Measurements from ENCODE around the gene CFHR1. TPM values are rescaled to one million over a fixed set of nuclear protein-coding genes. Genes with fewer than 3 reads are reported as not detected.

The CFHR1 gene
- polyA plus RNA-seq, 1 donor from 2014 or later, result not detected

DNA sequence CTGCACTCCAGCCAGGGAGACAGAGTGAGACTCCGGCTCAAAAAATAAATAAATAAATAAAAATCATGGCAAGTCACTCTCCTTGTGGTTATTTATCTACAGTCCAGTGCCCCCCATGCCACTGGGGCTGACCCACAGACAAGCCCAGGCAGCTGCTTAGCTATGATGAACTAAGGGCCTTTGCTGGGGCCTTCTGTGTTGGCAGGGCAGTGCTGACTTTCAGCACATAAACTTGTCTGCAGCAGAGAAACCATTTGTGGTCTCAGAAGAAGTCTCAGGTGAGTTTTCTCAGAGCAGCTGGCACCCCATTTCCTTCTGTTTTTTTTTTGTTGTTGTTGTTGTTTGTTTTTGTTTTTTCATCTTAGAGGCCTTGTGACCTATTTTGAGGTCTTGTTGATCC, 47.4 kb downstream of the CFHR1 start:
- Histone ChIP-seq H3K9ac (ENCODE audit: low read length) (no peak overlapping the region), H3K36me3 (ENCODE audit: insufficient read depth, low read length) (no peaks in the 10 kb centered on the region), H3K27ac (ENCODE audit: low read length) (no peak overlapping the region), H3K4me3 (ENCODE audit: low read length) (no peak overlapping the region), H3K9me3 (ENCODE audit: low read length) (no peaks in the 10 kb centered on the region), H3K9me2 (ENCODE audit: insufficient read depth, low read length) (no peaks in the 10 kb centered on the region), H4K20me1 (ENCODE audit: insufficient read depth) (no peaks in the 10 kb centered on the region), H2AFZ (ENCODE audit: low read depth, low read length) (no peak overlapping the region), H3K4me2 (ENCODE audit: low read length) (no peak overlapping the region), H3F3A (ENCODE audit: insufficient read depth, low read length, poor library complexity, severe bottlenecking) (no peaks in the 10 kb centered on the region), H3K27me3 (ENCODE audit: insufficient read depth, low read depth, low read length) (no peaks in the 10 kb centered on the region), H3K79me2 (replicated peaks; ENCODE audit: insufficient read depth, low read length) (no peaks in the 10 kb centered on the region)
- TF ChIP-seq EP300 (conservative IDR thresholded peaks at IDR 0.05; ENCODE audit: poor library complexity, severe bottlenecking), result no peak
- TF ChIP-seq EZH2 (IDR thresholded peaks at IDR 0.05; ENCODE audit: borderline replicate concordance, insufficient read depth, low read length, poor library complexity, severe bottlenecking), result no peak
- TF ChIP-seq MXI1 (conservative IDR thresholded peaks at IDR 0.05; ENCODE audit: poor library complexity, severe bottlenecking), result no peak
- no peak for TF ChIP-seq SMC3 (conservative IDR thresholded peaks at IDR 0.05; ENCODE audit: poor library complexity)

DNA sequence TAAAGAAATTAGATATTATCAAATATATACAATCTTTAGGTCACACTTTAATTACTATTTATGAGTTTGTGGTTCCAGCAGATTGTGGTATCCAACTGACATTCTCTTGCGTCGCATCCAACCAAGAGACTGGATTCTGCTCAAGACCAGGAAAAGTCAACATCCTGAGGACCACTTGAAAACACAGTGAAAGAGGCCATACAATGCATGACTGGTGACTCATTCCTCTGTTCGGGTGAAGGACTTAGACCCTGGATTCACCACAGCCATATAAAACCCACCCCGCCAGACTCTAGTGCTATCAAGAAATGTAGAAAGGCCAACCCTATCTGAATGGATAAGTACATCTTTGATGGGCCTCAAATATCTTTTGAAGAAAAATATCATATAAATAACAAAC, 53.9 kb downstream of the CFHR1 start:
- TF ChIP-seq EZH2 (IDR thresholded peaks at IDR 0.05; ENCODE audit: borderline replicate concordance, insufficient read depth, low read length, poor library complexity, severe bottlenecking), result no peak
- TF ChIP-seq RAD21 (conservative IDR thresholded peaks at IDR 0.05), result no peak
- TF ChIP-seq SMC3 (conservative IDR thresholded peaks at IDR 0.05; ENCODE audit: poor library complexity), result no peak
- TF ChIP-seq, protein P1, sequence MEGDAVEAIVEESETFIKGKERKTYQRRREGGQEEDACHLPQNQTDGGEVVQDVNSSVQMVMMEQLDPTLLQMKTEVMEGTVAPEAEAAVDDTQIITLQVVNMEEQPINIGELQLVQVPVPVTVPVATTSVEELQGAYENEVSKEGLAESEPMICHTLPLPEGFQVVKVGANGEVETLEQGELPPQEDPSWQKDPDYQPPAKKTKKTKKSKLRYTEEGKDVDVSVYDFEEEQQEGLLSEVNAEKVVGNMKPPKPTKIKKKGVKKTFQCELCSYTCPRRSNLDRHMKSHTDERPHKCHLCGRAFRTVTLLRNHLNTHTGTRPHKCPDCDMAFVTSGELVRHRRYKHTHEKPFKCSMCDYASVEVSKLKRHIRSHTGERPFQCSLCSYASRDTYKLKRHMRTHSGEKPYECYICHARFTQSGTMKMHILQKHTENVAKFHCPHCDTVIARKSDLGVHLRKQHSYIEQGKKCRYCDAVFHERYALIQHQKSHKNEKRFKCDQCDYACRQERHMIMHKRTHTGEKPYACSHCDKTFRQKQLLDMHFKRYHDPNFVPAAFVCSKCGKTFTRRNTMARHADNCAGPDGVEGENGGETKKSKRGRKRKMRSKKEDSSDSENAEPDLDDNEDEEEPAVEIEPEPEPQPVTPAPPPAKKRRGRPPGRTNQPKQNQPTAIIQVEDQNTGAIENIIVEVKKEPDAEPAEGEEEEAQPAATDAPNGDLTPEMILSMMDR (IDR thresholded peaks at IDR 0.05; ENCODE audit: poor library complexity, severe bottlenecking), result no peak
- TF ChIP-seq EP300 (conservative IDR thresholded peaks at IDR 0.05; ENCODE audit: poor library complexity, severe bottlenecking), result no peak
- no peak for TF ChIP-seq POLR2AphosphoS5 (IDR thresholded peaks at IDR 0.05)
- no peak for TF ChIP-seq TAF1 (IDR thresholded peaks at IDR 0.05; ENCODE audit: low read depth)
- TF ChIP-seq MXI1 (conservative IDR thresholded peaks at IDR 0.05; ENCODE audit: poor library complexity, severe bottlenecking), result no peak
- TF ChIP-seq, protein P2, sequence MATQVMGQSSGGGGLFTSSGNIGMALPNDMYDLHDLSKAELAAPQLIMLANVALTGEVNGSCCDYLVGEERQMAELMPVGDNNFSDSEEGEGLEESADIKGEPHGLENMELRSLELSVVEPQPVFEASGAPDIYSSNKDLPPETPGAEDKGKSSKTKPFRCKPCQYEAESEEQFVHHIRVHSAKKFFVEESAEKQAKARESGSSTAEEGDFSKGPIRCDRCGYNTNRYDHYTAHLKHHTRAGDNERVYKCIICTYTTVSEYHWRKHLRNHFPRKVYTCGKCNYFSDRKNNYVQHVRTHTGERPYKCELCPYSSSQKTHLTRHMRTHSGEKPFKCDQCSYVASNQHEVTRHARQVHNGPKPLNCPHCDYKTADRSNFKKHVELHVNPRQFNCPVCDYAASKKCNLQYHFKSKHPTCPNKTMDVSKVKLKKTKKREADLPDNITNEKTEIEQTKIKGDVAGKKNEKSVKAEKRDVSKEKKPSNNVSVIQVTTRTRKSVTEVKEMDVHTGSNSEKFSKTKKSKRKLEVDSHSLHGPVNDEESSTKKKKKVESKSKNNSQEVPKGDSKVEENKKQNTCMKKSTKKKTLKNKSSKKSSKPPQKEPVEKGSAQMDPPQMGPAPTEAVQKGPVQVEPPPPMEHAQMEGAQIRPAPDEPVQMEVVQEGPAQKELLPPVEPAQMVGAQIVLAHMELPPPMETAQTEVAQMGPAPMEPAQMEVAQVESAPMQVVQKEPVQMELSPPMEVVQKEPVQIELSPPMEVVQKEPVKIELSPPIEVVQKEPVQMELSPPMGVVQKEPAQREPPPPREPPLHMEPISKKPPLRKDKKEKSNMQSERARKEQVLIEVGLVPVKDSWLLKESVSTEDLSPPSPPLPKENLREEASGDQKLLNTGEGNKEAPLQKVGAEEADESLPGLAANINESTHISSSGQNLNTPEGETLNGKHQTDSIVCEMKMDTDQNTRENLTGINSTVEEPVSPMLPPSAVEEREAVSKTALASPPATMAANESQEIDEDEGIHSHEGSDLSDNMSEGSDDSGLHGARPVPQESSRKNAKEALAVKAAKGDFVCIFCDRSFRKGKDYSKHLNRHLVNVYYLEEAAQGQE (IDR thresholded peaks at IDR 0.05; ENCODE audit: borderline replicate concordance), result no peak
- no peak overlapping the region for H2AFZ ChIP-seq (ENCODE audit: low read depth, low read length)
- H4K20me1 ChIP-seq (ENCODE audit: insufficient read depth), result no peaks in the 10 kb centered on the region
- no peak overlapping the region for H3K9ac ChIP-seq (ENCODE audit: low read length)
- H3K4me2 ChIP-seq (ENCODE audit: low read length), result no peak overlapping the region
- no peaks in the 10 kb centered on the region for H3K9me3 ChIP-seq (ENCODE audit: low read length)
- H3K36me3 ChIP-seq (ENCODE audit: insufficient read depth, low read length), result no peaks in the 10 kb centered on the region
- no peaks in the 10 kb centered on the region for H3F3A ChIP-seq (ENCODE audit: insufficient read depth, low read length, poor library complexity, severe bottlenecking)
- no peak overlapping the region for H3K4me3 ChIP-seq (ENCODE audit: low read length)
- H3K27ac ChIP-seq (ENCODE audit: low read length), result no peak overlapping the region
- H3K9me2 ChIP-seq (ENCODE audit: insufficient read depth, low read length), result no peaks in the 10 kb centered on the region
- H3K79me2 ChIP-seq (replicated peaks; ENCODE audit: insufficient read depth, low read length), result no peaks in the 10 kb centered on the region
- H3K27me3 ChIP-seq (ENCODE audit: insufficient read depth, low read depth, low read length), result peaks cover 10% of the 10 kb centered on the region

All from neural cell (in vitro differentiated cells).